Memory B cell (primary cell): ENCODE measurements around the gene PRKCA.

Experiments used
- ATAC-seq: fragments of 150-1000 bp; cut with Tn5 transposase; 2 replicates; pipeline ENCODE4 v1.10.0; 2021; ENCODE audit warnings: low read depth, mild to moderate bottlenecking, moderate library complexity
- DNase-seq, 2 donors: peaks; one replicate each; pipeline ENCODE4 v3.0.0; 2022; ENCODE audit warnings: low spot score in 2 of 2
- H3K27ac Mint-ChIP-seq: one replicate; pipeline ENCODE4 v1.8.0; 2022; ENCODE audit warnings: mild to moderate bottlenecking, moderate library complexity, mixed read lengths
- H3K27me3 Mint-ChIP-seq: one replicate; pipeline ENCODE4 v1.8.0; 2022; ENCODE audit warnings: mixed read lengths
- H3K36me3 Mint-ChIP-seq: one replicate; pipeline ENCODE4 v1.8.0; 2022; ENCODE audit warnings: mild to moderate bottlenecking, mixed read lengths
- H3K4me1 Mint-ChIP-seq: one replicate; pipeline ENCODE4 v1.8.0; 2022; ENCODE audit warnings: mixed read lengths
- H3K4me3 Mint-ChIP-seq: one replicate; pipeline ENCODE4 v1.8.0; 2022; ENCODE audit warnings: mild to moderate bottlenecking, moderate library complexity, mixed read lengths
- H3K9me3 Mint-ChIP-seq: one replicate; pipeline ENCODE4 v1.8.0; 2022; ENCODE audit warnings: mixed read lengths

Gene PRKCA

GRCh38 chr17:66302761-66303626 is 581 bp downstream of the PRKCA start:
- DNase-seq = peak in 1 of 2 donors; percentile 43
- Mint-ChIP-seq H3K36me3 (no peaks in the 10 kb centered on the region), H3K27me3 (peaks cover 17% of the 10 kb centered on the region), H3K27ac (no peak overlapping the region), H3K9me3 (no peaks in the 10 kb centered on the region), H3K4me1 (peaks cover 11% of the 10 kb centered on the region), H3K4me3 (peak overlapping the region; percentile 71)
- peak; percentile 23 for ATAC-seq

DNA sequence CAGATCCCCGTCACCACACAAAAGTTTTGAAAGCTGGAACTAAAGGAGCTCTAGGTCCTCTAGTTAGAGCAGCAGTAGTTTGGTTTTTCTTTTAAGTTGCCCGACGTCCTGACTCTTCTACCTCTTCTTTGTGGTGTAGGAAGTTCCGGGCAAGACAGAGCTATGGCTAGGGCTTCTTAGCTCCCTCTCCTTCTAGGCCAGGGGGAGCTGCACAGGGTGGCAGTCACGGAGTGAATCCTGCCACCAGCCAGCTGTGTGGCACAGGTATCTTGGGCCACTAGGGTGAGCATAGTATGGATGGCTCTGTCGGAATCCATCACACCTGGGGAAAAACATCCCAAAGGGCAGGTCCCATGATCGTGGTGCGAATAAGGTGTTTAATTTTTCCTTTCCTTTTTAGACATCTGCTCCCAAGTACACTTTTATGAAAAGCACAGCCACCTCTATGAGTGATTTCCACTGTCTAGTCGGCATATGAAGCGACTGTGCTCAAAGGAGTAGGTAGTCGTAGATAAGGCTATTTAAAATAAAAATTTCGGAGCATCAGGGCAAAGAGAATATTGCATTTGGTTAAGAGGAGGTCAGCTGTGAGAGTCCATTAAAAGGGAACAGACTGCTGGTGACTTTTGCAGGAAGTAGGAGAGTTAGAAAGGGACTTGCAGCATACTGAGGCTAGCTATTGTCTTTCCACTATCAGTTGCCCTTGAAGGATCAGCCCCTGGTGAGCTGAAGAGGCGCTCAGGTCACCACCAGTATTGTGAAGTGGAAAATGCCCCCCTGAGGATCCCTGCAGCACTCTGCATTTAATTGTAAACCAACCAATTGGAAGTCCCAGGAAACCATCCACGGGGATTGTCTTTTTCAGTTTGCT is 2.1 kb downstream of the PRKCA start:
- no peak for ATAC-seq
- H3K4me1 Mint-ChIP-seq = peaks cover 11% of the 10 kb centered on the region
- no peaks in the 10 kb centered on the region for H3K9me3 Mint-ChIP-seq
- no peak for DNase-seq
- H3K4me3 Mint-ChIP-seq = peak overlapping the region; percentile 66
- H3K27me3 Mint-ChIP-seq = peaks cover 17% of the 10 kb centered on the region
- H3K36me3 Mint-ChIP-seq = no peaks in the 10 kb centered on the region
- H3K27ac Mint-ChIP-seq = no peak overlapping the region

DNA sequence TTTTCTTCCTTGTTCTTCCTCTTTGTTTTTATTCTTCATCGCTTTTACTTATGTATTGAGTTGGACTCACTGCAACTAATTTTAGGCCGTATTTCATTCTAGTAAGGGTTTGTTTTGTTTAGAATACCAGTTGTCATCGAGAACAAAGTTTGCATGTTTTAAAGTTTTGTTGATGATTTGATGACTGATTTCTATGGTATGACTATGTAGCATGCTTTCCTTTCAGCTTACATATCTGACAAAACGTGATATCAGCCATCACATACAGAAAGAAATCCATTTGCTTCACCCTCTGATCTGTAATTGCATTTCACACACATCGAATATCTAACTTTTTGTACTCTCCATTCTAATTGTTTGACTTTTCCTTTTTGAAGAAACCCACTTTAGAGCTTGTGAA is 4.0 kb downstream of the PRKCA start:
- H3K9me3 Mint-ChIP-seq = no peaks in the 10 kb centered on the region
- DNase-seq (no peak), ATAC-seq (no peak)
- peaks cover 9% of the 10 kb centered on the region for H3K27me3 Mint-ChIP-seq
- no peak overlapping the region for H3K4me3 Mint-ChIP-seq
- peaks cover 8% of the 10 kb centered on the region for H3K4me1 Mint-ChIP-seq
- H3K27ac Mint-ChIP-seq = no peak overlapping the region
- no peaks in the 10 kb centered on the region for H3K36me3 Mint-ChIP-seq

- H3K27me3 Mint-ChIP-seq = peaks cover 5% of the 10 kb centered on the region
- H3K4me3 Mint-ChIP-seq = no peak overlapping the region
- peaks cover 3% of the 10 kb centered on the region for H3K4me1 Mint-ChIP-seq
- no peak for ATAC-seq
- DNase-seq = no peak
- no peaks in the 10 kb centered on the region for H3K9me3 Mint-ChIP-seq
- H3K36me3 Mint-ChIP-seq = no peaks in the 10 kb centered on the region
- no peak overlapping the region for H3K27ac Mint-ChIP-seq
Measured at GRCh38 chr17:66307257-66307656, 4.8 kb downstream of the PRKCA start.

DNA sequence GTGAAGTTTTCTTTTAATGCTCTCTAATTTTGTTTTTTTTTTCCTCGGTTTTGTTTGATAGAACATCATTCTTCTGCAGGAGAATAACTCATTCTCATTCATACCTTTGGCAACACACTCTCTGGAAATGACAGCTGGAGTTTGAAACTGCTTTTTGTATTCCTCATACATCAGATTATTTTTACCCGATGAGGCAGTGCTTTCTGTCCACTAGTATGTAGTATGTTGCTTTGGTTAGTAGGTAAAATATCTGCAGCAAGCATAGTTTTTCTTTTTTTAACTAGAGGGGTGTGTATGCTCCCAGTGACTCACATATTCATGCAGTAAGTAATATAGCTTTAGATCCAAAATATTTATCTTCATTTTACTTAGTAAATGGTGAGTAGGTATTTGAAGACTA is 6.4 kb downstream of the PRKCA start:
- no peaks in the 10 kb centered on the region for H3K4me1 Mint-ChIP-seq
- H3K27ac Mint-ChIP-seq = no peak overlapping the region
- no peaks in the 10 kb centered on the region for H3K9me3 Mint-ChIP-seq
- H3K4me3 Mint-ChIP-seq = no peak overlapping the region
- H3K27me3 Mint-ChIP-seq = peaks cover 3% of the 10 kb centered on the region
- no peaks in the 10 kb centered on the region for H3K36me3 Mint-ChIP-seq
- ATAC-seq (no peak), DNase-seq (no peak)

DNA sequence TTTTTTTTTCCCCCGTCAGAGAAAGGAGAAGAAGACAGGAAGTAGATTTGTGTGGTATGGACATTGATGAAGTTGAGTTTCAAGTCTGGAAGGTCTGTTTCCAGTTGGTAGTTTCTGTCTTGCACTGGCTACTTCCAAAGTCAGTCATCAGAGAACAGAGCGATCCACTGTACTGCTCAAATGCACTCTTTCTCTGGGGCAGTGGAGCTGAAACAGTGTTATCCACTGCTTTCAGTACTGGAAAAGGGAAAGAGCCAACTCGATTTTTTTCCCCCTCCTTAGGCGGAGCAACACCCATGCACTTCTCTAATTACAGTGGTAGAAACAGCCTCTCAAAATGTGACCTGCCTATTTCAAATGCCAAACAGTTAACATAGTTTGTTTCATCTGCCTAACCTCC is 7.4 kb downstream of the PRKCA start:
- Mint-ChIP-seq H3K4me3 (no peak overlapping the region), H3K27me3 (peaks cover 1% of the 10 kb centered on the region), H3K9me3 (no peaks in the 10 kb centered on the region), H3K4me1 (no peaks in the 10 kb centered on the region), H3K36me3 (no peaks in the 10 kb centered on the region), H3K27ac (no peak overlapping the region)
- DNase-seq (no peak), ATAC-seq (no peak)

GRCh38 chr17:66310528-66311148 is 8.2 kb downstream of the PRKCA start:
- Mint-ChIP-seq H3K4me1 (no peaks in the 10 kb centered on the region), H3K9me3 (no peaks in the 10 kb centered on the region), H3K4me3 (no peak overlapping the region), H3K27ac (no peak overlapping the region), H3K27me3 (peaks cover 1% of the 10 kb centered on the region), H3K36me3 (no peaks in the 10 kb centered on the region)
- no peak for DNase-seq
- no peak for ATAC-seq

DNA sequence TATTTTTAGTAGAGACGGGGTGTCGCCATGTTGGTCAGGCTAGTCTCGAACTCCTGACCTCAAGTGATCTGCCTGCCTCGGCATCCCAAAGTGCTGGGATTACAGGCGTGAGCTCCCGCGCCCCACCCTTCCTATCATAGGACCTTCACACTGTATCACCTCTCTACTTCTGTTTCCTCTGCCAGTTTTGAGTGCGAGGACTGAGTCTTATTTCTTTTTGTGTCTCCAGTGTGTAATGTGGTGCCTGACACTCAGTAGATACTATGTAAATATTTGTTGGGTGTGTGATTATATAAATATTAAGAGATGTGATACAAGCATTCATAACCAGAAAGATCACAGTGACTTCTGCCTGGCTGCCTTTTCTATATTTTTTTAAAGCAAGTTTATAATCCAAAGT is 10.5 kb downstream of the PRKCA start:
- ATAC-seq (no peak), DNase-seq (no peak)
- Mint-ChIP-seq H3K4me1 (no peaks in the 10 kb centered on the region), H3K36me3 (no peaks in the 10 kb centered on the region), H3K9me3 (no peaks in the 10 kb centered on the region), H3K27me3 (peaks cover 1% of the 10 kb centered on the region), H3K4me3 (no peak overlapping the region), H3K27ac (no peak overlapping the region)

GRCh38 chr17:66313325-66313724 is 10.9 kb downstream of the PRKCA start:
- Mint-ChIP-seq H3K9me3 (no peaks in the 10 kb centered on the region), H3K36me3 (no peaks in the 10 kb centered on the region), H3K4me3 (no peak overlapping the region), H3K4me1 (no peaks in the 10 kb centered on the region), H3K27ac (no peak overlapping the region), H3K27me3 (peaks cover 1% of the 10 kb centered on the region)
- ATAC-seq (no peak), DNase-seq (no peak)

DNA sequence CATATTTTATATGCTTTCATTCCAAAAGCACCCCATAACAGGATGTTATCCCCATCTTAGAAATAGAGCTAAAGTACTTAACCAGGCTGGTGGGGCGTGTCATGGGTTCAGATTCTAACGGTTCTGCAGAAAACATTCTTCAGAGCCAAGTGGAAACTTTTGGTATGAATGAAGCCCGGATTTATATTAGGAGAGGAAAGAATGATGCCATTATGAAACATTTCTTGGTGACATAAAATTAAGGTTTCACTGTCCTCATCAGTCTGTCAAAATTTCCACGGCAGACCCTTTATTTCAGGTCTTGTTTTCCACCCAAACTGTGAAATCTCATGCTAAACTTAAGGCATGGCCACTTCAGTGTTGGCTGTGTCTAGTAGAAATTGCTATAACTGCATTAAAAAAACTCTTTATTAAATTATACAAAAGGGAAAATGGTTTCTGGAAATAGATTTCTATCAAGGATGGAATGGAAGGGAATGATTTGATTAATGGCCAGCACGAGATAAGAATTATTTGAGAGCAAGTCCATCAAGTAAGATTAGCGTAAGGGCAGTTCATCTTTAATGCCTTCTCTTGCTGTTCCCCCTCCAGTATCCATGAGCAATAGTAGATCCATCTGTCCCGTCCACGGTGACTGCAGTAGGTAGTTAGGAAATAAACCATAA is 11.7 kb downstream of the PRKCA start:
- no peaks in the 10 kb centered on the region for H3K36me3 Mint-ChIP-seq

GRCh38 chr17:66317629-66318028 is 15.2 kb downstream of the PRKCA start:
- ATAC-seq (no peak), DNase-seq (no peak)
- H3K36me3 Mint-ChIP-seq = no peaks in the 10 kb centered on the region
- peaks cover 1% of the 10 kb centered on the region for H3K27me3 Mint-ChIP-seq
- no peak overlapping the region for H3K27ac Mint-ChIP-seq
- H3K4me3 Mint-ChIP-seq = no peak overlapping the region
- no peaks in the 10 kb centered on the region for H3K4me1 Mint-ChIP-seq
- H3K9me3 Mint-ChIP-seq = no peaks in the 10 kb centered on the region

More for the DNA sequence above, 11.7 kb downstream of the PRKCA start:
- H3K27me3 Mint-ChIP-seq = peaks cover 1% of the 10 kb centered on the region
- H3K27ac Mint-ChIP-seq = no peak overlapping the region
- H3K9me3 Mint-ChIP-seq = no peaks in the 10 kb centered on the region
- H3K4me3 Mint-ChIP-seq = no peak overlapping the region
- H3K4me1 Mint-ChIP-seq = no peaks in the 10 kb centered on the region
- no peak for ATAC-seq
- no peak for DNase-seq

DNA sequence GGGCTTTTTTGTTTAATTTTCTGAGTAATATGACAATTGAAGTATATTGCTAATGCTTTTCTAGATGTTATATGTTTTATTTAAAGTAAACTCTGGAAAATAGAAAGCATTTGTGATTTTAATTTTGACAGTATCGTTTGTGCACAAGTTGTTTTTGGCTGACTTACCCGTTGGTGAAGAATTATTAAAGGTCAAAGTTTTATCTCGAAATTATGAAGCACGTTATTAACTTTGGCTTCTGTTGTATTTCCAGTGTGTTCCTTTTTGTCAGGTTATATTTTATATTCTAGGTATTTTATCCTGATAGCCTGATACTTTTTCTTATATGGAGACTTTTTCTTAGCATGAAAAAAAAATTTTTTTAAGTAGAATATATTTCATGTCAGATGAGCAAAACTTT is 16.8 kb downstream of the PRKCA start:
- Mint-ChIP-seq H3K27me3 (peaks cover 1% of the 10 kb centered on the region), H3K27ac (no peak overlapping the region), H3K4me1 (no peaks in the 10 kb centered on the region), H3K4me3 (no peak overlapping the region), H3K36me3 (no peaks in the 10 kb centered on the region), H3K9me3 (no peaks in the 10 kb centered on the region)
- DNase-seq = no peak
- ATAC-seq = no peak

- Mint-ChIP-seq H3K27me3 (no peaks in the 10 kb centered on the region), H3K27ac (no peak overlapping the region), H3K4me1 (no peaks in the 10 kb centered on the region), H3K9me3 (no peaks in the 10 kb centered on the region), H3K4me3 (no peak overlapping the region), H3K36me3 (no peaks in the 10 kb centered on the region)
- no peak for ATAC-seq
- DNase-seq = no peak
Measured at GRCh38 chr17:66322764-66323163, 20.4 kb downstream of the PRKCA start.
